NCI-H1048 (cell line): ENCODE results near the gene KCNE1.
"Not testable (repeated sequence)": the region's sequence is repeated elsewhere in the genome, so short reads cannot be mapped to it uniquely, and the experiment has no call there.

Experiments
- DNase-seq: peaks from one replicate; lab custom pipeline; 2025; lab: John Stamatoyannopoulos, UW

The KCNE1 gene

DNA sequence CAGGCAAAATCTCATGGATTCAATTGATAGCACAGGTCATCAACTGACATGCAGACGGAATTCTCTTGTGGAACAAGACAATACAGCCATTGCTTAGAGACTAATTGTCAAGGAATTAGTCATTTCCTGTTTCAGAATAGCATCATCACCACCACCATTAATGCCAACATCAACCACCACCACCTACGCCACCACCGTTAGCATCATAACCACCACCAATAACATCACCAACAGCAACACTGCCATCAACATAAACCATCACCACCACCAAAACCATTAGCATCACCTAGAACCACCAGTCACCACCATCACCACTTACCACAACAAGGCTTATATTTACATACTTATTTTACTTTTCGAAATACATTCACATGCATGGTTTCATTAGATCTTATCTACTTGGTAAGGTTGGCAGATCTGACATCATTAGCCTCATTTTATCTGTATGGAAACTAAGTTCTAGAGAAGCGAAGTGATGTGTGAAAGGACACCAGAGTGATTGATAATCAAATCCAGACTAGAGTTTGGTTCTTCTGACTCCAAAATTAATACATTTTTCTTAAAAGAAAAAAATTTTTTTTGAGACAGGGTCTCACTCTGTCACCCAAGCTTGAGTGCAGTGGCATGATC, 94.4 kb downstream of the KCNE1 start:
- DNase-seq, result not testable (repeated sequence)

DNA sequence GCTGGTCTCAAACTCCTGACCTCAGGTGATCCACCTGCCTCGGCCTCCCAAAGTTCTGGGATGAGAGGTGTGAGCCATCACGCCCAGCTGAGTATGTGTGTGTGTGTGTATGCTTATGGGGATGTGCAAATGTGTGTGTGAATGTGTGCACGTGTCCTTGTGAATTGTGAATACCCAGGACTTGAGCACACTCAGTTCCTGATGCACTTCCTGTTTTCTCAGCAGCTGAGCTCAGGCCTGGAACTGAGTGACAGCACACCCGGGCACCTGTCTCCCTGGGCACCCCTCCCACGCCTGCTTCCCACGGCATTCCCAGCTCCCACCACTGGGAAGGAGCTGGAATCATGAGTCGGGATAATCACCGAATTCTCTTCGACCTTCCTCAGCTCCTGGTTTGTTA, 104.7 kb downstream of the KCNE1 start:
- not testable (repeated sequence) for DNase-seq

GRCh38 chr21:34406676-34407075, 105.3 kb downstream of the KCNE1 start:
- not testable (repeated sequence) for DNase-seq

DNA sequence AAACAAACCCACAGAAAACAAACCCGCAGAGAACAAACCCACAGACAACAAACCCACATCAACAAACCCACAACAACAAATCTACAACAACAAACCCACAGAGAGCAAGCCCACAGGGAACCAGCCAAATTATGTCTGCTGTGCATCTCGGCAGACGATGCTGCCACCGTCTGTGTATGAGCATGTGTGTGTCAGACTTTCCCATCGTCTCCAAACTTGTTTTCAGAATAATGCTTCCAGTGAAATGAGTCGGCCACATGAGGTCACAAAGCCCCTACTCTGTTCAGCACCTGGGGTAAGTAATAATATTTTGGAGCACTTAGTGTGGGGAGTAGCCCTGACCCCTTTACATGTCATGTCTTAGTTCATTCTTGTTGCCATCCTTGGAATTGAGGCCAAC, 105.9 kb downstream of the KCNE1 start:
- not testable (repeated sequence) for DNase-seq

DNA sequence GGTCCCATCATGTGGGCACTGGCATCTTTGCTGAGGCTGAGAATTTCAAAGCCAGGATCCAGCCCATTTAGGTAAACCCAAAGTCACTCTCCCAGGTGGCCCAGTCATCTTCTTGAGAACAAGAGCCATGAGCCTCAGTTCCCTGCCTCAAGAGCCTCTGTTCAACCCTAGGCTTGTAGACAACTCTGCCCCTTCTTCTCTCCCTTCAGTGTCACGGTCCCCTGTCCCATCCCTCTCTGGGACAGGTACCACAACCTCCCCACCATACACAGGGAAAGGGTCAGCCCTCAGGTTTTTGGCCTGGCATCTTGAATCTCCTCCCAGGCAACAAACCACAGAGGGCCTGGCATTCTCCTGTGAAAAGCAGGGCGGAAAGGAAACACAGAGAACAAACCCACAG, 106.3 kb downstream of the KCNE1 start:
- not testable (repeated sequence) for DNase-seq

- not testable (repeated sequence) for DNase-seq
Observed at GRCh38 chr21:34404742-34405141, 107.3 kb downstream of the KCNE1 start.

GRCh38 chr21:34400522-34400921, 111.5 kb downstream of the KCNE1 start:
- not testable (repeated sequence) for DNase-seq
